ENCODE measurements around the gene IL17C.

The IL17C gene, protein sequence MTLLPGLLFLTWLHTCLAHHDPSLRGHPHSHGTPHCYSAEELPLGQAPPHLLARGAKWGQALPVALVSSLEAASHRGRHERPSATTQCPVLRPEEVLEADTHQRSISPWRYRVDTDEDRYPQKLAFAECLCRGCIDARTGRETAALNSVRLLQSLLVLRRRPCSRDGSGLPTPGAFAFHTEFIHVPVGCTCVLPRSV

GRCh38 chr16:88638323-88639230 is at the start of gene IL17C:
Gene IL17C, plus strand, starts transcription at chr16:88638572. Its CDS starts 70 bp downstream, at chr16:88638642.
- TF ChIP-seq CTCF (conservative IDR thresholded peaks at IDR 0.05; ENCODE audit: low read depth, low read length) = no peak
- DNase-seq (ENCODE audit: low read depth) = no peak
- H3K4me3 ChIP-seq (ENCODE audit: low read length) = no peak within 1 kb of the TSS

DNA sequence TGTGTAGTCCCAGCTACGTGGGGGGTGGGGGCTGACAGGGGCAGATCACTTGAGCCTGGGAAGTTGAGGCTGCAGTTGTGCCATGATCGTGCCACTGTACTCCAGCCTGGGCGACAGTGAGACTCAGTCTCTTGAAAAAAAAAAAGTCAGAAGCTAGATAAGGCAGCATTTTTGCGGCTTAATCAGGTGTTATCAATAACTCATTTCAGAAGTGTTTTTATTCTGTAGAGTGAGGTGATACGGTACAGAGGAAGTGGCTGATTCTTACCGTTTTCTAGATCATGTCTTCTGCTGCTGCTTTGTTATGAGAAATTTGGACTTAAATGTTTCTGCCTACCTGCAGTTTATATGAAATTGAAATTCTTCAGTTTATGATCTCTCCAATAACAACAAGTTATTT is 49.6 kb upstream of the IL17C start:
- no peak for TF ChIP-seq CTCF (conservative IDR thresholded peaks at IDR 0.05; ENCODE audit: low read depth, low read length)
- H3K4me3 ChIP-seq (ENCODE audit: low read length) = no peak overlapping the region
- DNase-seq (ENCODE audit: low read depth) = no peak

DNA sequence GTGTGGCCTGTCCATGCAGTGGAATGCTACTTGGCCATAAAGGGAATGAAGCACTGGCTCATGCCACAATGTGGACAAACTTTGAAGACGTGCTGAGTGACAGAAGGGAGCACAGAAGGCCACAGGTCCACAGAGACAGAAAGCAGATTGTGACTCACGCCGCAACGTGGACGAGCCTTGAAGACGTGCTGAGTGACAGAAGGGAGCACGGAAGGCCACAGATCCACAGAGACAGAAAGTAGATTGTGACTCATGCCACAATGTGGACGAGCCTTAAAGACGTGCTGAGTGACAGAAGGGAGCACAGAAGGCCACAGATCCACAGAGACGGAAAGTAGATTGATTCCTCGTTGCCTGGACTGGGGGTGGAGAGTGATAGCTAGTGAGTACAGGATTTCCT is 48.9 kb upstream of the IL17C start:
- no peak for DNase-seq (ENCODE audit: low read depth)
- H3K4me3 ChIP-seq (ENCODE audit: low read length) = no peak overlapping the region
- TF ChIP-seq CTCF (conservative IDR thresholded peaks at IDR 0.05; ENCODE audit: low read depth, low read length) = no peak

DNA sequence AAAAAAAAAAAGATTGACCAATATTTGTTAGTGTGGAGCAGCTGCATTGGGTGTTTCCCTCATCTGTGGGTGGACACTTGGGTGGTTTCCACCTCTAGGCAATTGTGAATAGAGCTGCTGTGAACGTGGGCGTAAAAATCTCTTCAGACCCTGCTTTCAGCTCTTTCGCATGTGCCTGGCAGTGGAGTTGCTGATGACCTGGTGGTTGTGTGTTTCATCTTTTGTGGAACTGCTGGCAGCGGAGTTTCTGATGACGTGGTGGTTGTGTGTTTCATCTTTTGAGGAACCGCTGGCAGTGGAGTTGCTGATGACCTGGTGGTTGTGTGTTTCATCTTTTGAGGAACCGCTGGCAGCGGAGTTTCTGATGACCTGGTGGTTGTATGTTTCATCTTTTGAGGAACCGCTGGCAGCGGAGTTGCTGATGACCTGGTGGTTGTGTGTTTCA is 46.8 kb upstream of the IL17C start:
- TF ChIP-seq CTCF (conservative IDR thresholded peaks at IDR 0.05; ENCODE audit: low read depth, low read length) = no peak
- DNase-seq (ENCODE audit: low read depth) = no peak

GRCh38 chr16:88593061-88593460 is 45.3 kb upstream of the IL17C start:
- no peak overlapping the region for H3K4me3 ChIP-seq (ENCODE audit: low read length)
- no peak for TF ChIP-seq CTCF (conservative IDR thresholded peaks at IDR 0.05; ENCODE audit: low read depth, low read length)
- no peak for DNase-seq (ENCODE audit: low read depth)

More for the DNA sequence above, 46.8 kb upstream of the IL17C start:
- H3K4me3 ChIP-seq (ENCODE audit: low read length) = no peak overlapping the region

DNA sequence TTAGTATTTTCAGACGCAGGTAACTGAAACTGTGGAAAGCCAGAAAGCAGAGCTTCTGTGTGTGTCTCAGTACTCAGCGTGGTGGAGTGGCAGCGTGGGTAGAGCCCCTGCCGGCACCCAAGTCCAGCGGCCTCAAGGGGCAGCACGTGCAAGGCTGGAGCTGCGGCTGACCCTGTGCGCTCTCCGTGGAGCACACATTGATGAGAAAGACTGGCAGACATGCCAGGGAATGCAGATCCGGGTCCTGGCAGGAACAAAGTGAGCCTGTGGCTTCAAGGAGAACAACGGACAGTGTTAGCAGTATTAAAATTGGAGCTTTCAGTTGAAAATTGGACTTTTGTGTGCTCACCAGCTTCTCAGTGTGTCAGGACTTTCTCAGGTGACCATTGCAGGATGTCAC is 44.9 kb upstream of the IL17C start:
- TF ChIP-seq CTCF (conservative IDR thresholded peaks at IDR 0.05; ENCODE audit: low read depth, low read length) = no peak
- DNase-seq (ENCODE audit: low read depth) = no peak
- no peak overlapping the region for H3K4me3 ChIP-seq (ENCODE audit: low read length)

Data from retinal pigment epithelial cell (primary cell).